ENCODE data around the gene C20orf144.

DNA sequence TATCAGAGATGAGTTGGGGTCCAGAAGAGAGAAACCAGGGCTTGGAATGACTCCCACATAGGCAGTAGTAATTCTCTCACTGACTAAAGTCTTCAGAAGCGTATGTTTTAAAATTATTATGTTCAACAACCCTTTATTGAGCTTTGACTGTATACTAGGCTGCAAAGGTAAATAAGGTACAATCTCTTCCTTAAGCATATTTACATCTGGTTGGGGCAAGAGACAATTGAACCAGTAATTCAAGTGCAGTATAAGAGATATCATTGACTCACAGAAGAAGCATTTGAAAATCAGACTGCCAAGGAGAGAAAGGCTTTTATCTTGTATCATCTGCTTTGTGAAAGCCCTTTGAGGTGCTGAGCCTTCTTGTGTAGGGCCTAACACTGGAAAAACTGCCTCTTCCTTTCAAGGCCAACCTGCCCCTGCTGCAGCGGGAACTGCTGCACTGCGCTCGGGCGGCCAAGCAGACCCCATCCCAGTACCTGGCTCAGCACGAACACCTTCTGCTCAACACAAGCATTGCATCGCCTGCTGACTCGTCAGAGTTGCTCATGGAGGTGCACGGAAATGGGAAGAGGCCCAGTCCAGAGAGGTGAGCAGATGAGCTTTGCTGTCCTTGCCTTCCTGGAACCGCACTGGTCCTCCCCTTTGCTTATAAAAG is 39.3 kb upstream of the C20orf144 start:
- TF ChIP-seq CTCF (conservative IDR thresholded peaks at IDR 0.05; ENCODE audit: low read length) (no peak), EZH2phosphoT487 (IDR thresholded peaks at IDR 0.05; ENCODE audit: borderline replicate concordance, low read depth, low read length) (no peak)
